Measurements from ENCODE around the gene MKKS.
"Not testable (repeated sequence)": the region's sequence is repeated elsewhere in the genome, so short reads cannot be mapped to it uniquely, and the experiment has no call there.

The MKKS gene

DNA sequence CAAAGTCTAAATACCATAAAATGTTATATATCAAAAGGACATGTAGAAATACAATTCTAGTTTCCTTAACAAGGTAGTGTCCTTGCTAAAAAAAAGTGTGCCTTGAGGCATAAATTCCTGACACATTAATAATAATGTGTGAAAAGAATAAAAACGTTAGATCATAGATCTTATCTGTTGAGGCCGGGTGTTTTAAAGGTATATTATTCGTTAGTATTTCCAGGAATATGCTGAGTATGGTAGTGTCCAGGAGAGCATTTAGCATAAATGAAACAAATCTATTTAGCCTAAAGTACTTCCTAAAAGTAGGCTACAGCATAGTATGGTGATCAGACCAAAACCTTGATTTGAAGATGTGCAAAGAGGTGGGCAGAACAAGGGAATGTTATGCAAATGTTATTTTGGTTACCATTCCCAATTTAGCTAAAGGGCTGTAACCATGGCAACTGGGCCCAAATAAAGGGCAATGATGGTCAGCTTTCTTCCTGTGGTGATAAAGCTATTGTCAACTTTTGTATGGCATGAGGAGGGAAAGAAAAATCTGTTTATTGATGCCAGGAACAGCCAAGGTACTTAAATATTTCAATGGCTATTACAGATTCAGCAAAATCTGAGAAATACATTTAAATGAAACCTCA lies 18.9 kb downstream of the MKKS start:
- DNase-seq (ENCODE audit: low read depth in 2 of 2, low spot score in 1 of 2): no peak

DNA sequence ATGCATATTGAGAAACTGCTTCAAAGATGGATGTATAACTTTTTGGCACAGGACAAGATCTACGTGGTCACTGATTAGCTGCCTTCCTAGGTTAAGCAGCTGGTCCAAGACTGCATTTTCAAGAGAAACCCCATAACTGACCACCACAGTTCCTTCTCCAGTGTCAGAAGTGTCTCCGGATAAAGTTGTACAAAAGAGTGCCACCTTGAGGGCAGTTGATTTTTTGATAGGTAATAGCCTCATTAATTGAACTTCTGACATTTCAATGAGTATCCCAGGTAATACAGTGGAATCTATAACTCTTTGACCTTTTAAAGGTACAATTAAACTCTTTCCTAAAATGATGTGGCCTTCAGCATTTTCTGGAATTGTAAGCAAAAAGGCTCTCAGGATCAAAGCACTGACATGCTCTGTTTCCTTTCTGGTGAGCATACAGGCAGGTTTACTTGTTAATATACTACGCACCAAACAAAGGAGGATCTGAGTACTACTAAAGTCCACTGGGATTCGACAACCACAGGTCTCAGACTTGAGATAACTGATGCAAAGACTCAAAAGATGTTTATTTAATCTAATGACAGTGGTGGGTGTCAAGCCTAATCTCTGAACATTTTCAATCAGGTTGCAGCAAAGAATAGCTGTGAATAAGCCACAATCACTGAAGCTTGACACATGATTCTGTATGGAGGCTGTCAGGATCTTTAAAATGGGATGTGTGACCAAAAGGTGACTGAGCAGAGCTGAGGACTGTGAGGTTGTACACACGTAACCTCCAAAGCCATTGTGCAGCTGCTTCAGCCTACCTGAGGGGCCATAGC lies 21.2 kb downstream of the MKKS start:
- no peak for DNase-seq (ENCODE audit: low read depth in 2 of 2, low spot score in 1 of 2)

DNA sequence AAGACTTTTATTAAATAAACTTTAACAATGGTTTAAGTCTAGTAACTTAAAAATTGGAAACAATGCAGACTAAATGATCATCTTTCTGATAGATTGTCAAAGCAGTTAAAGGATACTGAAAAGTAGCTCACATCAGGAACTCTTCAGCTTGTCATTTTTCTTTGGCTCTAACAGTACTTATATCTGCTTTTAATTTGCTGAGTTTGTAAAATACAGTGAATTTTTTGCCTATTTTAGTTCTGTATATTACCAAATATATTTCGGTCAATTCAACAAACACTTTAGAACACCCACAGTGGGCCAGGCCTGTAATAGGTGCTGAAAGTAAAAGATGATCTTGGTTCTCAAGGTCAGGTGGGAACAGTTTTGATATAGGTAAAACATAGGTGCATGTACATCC lies 22.3 kb downstream of the MKKS start:
- no peak for DNase-seq (ENCODE audit: low read depth in 2 of 2, low spot score in 1 of 2)

DNA sequence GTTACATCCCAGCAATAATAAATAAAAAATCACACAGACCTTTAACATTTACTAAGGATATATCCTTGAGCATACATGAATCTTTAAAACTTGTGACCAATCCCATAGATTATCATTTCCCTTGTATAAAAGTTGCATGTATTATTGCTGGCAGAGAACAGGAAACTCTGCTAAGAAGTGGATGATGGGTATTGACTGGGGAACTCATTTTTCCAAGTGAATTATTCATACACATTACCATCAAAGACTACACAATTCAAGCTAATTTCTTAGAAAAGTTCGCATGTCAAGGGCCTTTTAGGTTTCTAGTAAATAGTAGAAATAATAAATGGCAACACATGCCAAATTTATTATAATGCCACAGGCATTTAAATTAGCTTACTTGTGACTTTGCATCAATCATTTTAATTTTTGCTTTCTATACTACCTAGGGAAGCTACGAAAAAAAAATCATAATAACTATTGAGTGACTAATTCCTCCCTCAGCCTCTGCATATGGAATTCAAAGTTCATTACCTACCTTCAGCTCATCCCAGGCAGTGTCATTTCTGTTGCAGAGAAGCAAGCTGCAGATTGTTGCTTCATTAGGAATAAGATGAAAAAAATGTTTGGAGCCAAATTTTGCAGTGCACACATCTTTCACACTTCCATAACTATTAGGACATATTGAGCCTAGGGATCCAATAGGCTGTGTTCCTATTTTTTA lies 25.8 kb downstream of the MKKS start:
- DNase-seq (ENCODE audit: low read depth in 2 of 2, low spot score in 1 of 2): no peak

DNA sequence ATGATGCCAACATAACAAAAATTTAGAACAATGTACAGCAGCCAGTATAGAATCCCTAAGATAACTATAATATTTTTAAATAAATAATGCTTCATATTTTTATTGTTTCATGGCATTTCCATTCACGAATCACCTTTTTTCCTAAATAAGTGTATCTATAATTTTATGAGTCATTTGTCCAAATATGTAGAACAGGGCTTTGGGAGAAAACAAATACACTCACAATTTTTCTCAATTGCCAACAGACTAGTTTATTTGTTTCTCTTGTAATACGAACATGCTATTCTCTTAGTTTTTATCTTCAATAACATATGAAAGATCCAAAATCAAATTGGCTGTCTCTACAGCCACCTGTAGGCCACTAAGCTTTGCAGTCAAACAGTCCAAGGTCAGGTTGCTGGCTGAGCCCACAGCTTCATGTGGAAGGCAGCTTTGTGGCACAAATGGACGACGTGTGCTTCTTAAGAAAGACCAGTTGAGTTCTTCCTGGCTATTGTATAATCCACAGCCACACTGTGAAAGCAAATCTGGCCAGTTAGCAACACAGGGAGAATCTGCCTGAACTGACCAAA lies 29.0 kb downstream of the MKKS start:
- DNase-seq (ENCODE audit: low read depth in 2 of 2, low spot score in 1 of 2): no peak

DNA sequence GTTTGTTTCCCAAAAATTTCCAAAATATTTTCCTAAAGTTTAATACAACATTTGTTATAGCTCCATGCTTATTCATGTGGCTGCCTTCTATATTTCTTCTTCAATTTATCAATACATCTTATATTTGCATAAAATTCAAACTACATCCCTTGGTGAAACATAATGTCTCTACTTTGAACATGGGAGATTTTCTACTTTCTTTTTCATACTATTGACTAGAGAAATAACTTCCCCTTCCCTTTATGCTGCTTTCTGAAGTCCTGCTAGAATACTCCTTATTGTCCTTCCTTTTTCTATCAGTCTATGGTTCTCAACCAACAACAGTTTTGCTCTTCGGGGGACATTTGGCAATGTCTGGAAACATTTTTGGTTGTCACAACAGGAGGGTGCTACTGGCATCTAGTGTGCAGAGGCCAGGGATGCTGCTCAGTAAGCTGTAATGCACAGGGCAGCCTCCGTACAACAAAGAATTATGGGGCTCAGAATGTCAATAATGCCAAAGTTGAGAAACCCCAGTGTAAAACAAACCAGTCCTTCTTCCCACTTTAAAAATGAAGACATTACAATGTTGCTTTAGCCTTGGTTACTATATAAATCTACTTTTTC lies 29.9 kb downstream of the MKKS start:
- no peak for DNase-seq (ENCODE audit: low read depth in 2 of 2, low spot score in 1 of 2)

DNA sequence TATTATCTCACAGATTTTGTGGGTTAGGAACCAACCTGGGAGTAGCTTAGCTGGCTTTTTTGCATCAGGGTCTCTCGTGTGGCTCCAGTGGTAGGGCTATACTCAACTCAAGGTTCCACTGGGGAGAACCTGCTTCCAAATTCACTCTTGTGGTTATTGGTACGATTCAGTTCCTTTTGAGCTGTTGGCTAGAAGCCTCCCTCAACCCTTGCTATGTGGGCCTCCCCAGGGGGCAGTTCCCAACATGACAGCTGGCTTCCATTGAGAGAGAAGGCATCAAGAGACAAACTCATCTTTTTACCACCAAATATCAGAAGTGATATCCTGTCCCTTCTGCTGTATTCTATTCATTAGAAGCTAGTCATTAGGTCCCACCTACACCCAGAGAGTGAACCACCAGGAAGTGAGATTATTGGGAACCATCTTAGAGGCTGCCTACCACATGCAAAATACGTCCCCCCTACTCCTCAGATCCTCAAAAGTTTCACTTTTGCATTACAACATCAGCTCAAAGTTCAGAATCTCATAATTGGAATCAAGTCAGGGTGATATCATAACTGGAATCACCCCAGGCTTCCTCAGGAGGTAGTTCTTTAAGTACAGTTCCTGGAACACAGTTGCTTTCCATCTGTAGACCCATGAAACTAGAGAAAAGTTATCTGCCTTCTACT lies 30.9 kb downstream of the MKKS start:
- DNase-seq (ENCODE audit: low read depth in 2 of 2, low spot score in 1 of 2): no peak

DNA sequence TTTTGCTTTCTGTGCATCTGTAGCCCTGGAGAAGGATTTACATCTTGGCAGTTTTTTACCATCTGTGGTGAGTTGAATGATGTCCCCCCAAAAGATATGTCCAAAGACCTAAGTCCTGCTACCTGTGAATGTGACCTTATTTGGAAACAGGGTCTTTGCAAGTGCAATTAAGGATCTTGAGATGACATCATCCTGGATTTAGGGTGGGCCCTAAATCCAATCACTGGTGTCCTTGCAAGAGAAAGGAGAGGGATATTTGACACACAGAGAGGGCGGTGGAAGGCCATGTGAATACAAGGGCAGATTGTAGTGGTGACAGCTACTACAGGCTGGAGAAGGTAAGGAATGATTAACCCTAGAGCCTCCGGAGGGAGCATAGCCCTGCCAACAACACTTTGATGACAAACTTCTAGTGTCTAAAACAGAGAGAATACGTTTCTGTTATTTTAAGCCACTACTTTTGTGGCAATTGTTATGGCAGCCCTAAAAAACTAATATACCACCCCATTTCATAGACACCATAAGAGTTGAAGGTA lies 35.1 kb downstream of the MKKS start:
- no peak for DNase-seq (ENCODE audit: low read depth in 2 of 2, low spot score in 1 of 2)

DNA sequence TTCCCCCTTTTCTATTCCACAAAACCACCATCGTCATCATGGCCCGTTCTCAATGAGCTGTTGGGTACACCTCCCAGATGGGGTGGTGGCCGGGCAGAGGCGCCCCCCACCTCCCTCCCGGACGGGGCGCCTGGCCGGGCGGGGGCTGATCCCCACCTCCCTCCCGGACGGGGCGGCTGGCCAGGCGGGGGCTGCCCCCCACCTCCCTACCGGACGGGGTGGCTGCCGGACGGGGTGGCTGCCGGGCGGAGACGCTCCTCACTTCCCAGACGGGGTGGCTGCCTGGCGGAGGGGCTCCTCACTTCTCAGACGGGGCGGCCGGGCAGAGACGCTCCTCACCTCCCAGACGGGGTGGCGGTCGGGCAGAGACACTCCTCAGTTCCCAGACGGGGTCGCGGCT lies 39.3 kb downstream of the MKKS start:
- DNase-seq (ENCODE audit: low read depth in 2 of 2, low spot score in 1 of 2): not testable (repeated sequence)

DNA sequence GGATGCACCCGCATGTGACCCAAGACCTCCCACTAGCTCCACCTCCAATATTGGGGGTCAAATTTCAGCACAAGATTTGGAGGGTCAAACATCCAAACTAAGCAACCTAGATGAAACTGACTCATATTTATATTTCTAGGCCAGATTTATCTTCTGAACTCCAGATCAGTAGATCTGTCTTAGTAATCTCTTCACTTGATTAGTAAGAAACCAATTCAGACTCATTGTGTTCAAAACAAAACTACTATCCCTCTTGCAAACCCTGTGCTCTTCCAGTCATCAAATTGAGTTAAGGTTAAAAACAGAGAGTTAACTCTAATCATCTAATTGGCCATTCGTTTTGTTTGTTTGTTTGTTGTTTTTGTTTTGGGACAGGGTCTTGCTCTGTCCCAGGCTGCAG lies 43.3 kb downstream of the MKKS start:
- no peak for DNase-seq (ENCODE audit: low read depth in 2 of 2, low spot score in 1 of 2)

DNA sequence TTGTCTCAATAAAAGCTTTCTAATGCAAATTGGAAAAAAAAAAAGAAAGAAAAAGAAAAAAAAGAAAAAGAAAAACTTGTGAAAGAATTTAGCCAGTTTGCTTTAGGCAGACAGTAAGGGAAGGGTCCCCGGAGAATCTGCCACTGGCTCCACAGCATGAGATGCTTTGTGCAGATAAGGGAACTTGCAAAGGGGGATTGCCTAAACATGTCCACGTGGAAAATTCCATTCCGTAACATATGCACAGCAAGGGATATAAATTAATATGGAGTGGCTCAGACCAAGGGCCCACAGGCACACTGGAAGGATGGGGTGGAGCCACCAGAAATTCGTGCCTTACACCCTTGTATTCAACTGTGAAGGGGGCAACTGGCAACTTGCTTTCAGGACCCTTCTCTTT lies 45.4 kb downstream of the MKKS start:
- DNase-seq (ENCODE audit: low read depth in 2 of 2, low spot score in 1 of 2): no peak

DNA sequence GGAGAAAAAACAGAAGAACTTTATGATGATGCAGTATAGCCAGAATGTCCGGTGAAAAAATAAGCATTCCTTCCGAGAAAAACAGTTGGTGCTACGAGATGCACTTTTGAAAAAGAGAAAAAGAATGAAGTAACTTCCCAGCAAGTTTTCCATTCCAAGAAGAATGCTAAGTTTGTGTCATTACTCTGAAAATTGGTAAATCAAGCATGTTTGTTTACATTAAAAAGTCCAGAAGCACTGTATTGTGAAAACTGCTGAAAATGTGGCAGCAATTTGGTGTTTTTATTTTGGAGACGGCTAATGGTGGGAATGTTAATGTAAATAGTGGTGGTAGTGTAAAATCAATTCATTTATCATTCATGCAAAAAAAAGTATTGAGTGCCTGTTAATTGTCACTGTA lies 46.3 kb downstream of the MKKS start:
- DNase-seq (ENCODE audit: low read depth in 2 of 2, low spot score in 1 of 2): no peak

DNA sequence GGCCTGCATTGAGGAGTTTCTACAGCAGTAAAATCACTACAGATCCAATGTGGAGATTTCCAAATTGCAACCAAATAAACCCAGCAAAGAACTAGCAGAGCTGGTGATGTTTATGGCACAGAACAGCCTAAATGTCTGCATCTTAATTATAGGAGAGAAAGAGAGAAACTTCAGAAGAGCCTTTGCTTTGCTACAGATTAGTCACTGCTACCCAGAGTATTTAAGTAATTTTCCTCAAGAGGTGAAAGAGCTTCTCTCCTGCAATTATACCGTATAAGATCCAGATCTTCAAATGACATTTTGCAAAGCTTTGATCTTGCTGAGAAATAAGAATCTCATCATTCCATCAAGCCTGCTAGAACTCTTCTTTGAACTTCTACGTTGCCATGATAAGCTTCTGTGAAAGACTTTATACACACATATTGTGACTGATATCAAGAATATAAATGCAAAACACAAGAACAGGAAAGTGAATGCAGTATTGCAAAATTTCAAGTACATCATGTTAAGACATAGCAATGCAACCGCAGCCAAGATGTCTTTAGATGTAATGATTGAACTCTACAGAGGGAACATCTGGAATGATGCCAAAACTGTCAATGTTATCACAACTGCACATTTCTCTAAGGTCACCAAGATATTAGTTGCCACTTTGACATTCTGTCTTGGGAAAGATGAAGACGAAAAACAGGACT lies 48.0 kb downstream of the MKKS start:
- no peak for DNase-seq (ENCODE audit: low read depth in 2 of 2, low spot score in 1 of 2)

DNA sequence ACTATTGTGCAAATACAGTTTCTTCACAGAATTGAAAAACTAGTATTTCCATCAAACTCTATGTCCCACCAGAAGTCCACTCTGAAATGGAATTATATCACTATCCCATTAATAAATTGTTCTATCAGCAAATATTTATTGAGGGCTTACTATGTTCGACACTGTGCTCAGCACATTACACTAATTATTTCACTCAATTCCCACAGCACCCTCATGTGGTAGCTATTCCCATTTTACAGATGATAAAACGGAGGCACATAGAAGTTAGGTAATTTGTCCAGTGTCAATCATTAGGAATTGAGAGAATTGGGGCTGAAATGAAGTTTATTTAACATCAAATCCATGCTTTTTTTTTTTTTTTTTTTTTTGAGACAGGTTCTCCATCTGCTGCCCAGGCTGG lies 52.5 kb downstream of the MKKS start:
- DNase-seq (ENCODE audit: low read depth in 2 of 2, low spot score in 1 of 2): no peak

DNA sequence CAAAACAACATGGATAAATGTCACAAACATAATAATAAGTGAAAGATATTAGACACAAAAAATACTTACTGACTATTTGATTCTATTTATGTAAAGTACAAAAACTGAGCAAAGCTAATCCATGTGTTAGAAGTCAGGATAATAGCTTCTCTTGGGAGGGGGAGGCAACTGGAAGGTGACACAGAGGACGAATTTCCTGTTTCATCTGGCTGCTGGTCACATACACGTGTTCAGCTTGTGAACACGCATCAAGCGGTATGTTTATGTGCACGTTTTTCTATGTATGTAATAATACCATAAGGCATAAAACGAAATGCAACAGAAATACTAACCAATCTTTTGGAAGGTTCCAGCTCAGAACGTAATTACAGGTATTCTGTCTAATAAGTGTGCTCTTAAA lies 54.3 kb downstream of the MKKS start:
- DNase-seq (ENCODE audit: low read depth in 2 of 2, low spot score in 1 of 2): no peak

DNA sequence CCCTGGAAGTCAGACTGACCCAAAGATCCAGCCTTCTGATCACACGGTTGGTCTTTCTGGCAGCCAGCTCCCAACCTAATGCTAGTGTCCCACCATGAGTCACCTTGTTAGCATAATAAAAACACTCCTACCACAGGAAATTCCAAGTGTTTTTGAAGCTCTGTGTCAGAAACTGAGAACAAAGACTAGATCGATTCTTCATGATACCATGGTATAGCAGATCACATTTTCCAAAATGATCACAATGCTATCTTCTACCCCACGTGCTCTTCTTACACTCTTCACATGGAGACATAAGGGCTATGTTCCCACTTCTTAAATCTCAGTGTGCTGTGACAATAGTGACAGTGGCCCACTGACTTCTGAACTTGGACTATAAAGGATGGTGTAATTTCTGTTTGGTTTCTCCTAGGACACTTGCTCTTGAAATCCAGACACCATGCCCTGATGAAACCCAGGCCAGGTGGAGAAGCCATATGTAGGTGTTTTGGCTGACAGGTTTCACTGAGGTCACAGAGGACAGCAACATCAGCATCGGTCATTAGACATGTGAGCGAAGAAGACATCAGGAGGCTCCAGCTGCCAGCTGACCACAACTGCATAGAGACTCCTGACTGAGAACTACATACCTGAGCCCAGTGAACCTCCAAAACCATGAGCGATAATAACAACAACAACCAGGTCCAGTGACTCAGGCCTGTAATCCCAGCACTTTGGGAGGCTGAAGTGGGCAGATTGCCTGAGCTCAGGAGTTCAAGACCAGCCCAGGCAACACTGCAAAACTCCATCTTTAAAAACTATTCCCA lies 57.5 kb downstream of the MKKS start:
- no peak for DNase-seq (ENCODE audit: low read depth in 2 of 2, low spot score in 1 of 2)

DNA sequence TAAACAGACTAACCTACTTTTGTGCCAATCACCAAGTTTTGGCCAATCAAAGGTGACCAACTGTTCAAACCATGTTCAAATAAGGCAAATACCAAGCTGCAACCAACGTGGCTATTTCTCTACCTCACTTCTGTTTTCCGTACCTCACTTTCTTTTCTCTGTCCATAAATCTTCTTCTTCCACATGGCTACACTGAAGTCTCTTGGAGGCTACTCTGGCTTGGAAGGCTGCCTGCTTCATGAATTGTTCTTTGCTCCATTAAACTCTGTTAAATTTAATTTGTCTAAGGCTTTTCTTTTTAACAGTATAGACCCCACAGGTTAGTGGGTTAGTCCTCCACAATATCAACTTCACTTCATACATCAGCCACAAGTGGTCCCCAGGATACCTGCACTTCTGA lies 58.8 kb downstream of the MKKS start:
- DNase-seq (ENCODE audit: low read depth in 2 of 2, low spot score in 1 of 2): no peak

DNA sequence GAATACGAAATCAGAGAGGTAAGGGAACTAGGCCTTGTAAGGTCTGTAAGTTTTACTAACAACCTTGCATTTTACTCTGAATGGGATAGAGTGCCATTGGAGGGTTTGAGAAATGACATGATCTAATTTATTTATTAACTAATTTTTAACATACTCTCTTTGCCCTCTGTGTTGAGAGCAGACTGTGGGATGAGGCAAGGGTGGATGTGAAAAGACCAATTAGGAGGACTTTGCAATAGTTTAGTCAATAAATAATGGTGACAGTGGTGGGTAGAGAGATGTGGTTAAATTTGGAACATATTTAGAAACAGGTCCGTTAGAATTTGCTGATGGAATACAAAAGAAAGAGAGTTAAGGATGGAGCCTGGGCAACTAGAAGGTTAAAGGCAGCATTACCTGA lies 60.0 kb downstream of the MKKS start:
- no peak for DNase-seq (ENCODE audit: low read depth in 2 of 2, low spot score in 1 of 2)

DNA sequence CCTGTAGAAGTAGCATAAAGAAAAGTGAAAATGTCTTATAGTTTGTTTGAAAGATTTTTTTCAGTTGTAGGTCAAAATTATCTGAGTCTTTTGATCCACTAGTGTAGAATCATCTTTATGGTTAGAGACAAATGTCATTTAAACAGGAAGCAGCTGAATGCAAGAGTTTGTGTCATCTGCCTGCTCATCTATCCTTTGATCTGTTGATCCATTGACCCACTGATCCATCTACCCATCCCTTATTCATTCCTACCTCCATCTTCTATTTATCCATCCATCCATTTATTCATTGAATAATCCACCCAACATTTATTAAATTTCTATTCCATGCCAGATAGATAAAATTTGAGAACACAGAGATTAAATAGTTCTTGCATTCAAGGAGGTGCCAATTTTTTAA lies 62.6 kb downstream of the MKKS start:
- no peak for DNase-seq (ENCODE audit: low read depth in 2 of 2, low spot score in 1 of 2)

Measured in stimulated activated CD8-positive, alpha-beta memory T cell treated with anti-CD3 and anti-CD28 coated beads, Interleukin-4, amount 100 ng/mL, for 4 hours (primary cell).